Measurements from ENCODE around the gene RPGRIP1L. TPM values are rescaled to one million over a fixed set of nuclear protein-coding genes. Genes with fewer than 3 reads are reported as not detected.

Gene RPGRIP1L
- total RNA-seq, 1 donor from 2014 or later, result 12.0 TPM

DNA sequence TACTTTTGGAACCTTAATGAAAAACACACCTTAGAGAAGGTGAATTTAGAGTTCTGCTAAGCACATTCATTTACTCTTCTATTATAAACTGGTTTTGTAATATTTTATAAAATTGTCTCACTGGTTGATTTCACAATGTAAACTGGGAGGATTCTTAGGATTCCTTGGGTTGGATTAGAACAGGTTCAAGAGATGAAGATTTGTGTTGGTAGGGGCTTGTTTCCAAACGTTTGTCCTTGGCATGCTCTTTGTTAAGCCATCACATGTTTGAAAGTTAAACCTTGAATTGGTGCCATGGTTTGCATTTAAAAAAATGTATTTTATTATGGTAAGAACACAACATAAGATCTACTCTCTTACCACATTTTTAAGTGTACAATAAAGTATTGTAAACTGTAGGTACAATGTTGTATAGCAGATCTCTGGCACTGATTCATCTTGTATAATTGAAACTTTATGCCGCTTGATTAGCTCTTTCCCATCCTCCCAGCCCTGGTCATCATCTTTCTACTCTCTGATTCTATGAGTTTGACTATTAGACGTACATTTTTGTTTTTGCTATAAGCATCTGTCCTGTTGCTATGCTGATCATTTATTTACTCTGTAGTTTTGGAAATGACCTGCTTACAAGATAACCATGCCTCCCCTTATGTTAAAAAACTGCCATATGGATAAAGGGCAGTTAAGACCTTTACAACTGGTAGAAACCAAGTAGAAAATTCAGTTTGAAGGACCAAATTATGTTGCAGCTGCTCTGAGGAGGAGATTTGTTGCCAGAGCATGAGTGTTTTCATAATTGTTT lies 9.9 kb upstream of the RPGRIP1L start:
- Mint-ChIP-seq H3K36me3 (ENCODE audit: unreplicated experiment) (peaks cover 3% of the 10 kb centered on the region), H3K9me3 (ENCODE audit: unreplicated experiment) (no peaks in the 10 kb centered on the region), H3K27ac (ENCODE audit: unreplicated experiment) (no peak overlapping the region), H3K27me3 (ENCODE audit: unreplicated experiment) (no peaks in the 10 kb centered on the region), H3K4me3 (ENCODE audit: unreplicated experiment) (no peak overlapping the region), H3K4me1 (ENCODE audit: unreplicated experiment) (peaks cover 7% of the 10 kb centered on the region)
- TF ChIP-seq CTCF (IDR thresholded peaks at IDR 0.05), result no peak
- DNase-seq (ENCODE audit: extremely low spot score, unreplicated experiment), result no peak

- H3K4me1 Mint-ChIP-seq (ENCODE audit: unreplicated experiment), result peaks cover 6% of the 10 kb centered on the region
- no peak for TF ChIP-seq CTCF (IDR thresholded peaks at IDR 0.05)
- H3K36me3 Mint-ChIP-seq (ENCODE audit: unreplicated experiment), result peaks cover 9% of the 10 kb centered on the region
- no peak overlapping the region for H3K4me3 Mint-ChIP-seq (ENCODE audit: unreplicated experiment)
- H3K27ac Mint-ChIP-seq (ENCODE audit: unreplicated experiment), result no peak overlapping the region
- H3K27me3 Mint-ChIP-seq (ENCODE audit: unreplicated experiment), result no peaks in the 10 kb centered on the region
- DNase-seq (ENCODE audit: extremely low spot score, unreplicated experiment), result no peak
- no peaks in the 10 kb centered on the region for H3K9me3 Mint-ChIP-seq (ENCODE audit: unreplicated experiment)
Observed at GRCh38 chr16:53712065-53712464, 8.4 kb upstream of the RPGRIP1L start.

DNA sequence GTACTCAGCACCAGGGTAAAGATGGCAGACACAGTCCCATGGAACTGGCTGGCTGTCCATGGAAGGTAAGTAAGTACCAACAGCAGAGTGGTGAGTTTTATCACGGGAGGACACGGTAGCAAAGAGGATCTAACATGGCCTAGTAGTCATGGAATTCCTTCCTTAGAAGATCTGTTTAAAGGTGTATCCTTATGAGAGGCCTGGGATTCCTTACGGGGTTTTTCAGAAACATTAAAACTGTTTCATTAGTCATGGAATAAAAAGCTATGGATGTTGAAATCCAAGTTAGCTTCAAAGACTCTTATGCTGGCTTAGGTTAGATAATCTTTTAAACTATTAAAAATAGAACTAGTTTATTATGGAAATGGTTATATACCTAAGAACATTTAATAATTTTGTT lies 7.7 kb upstream of the RPGRIP1L start:
- Mint-ChIP-seq H3K27ac (ENCODE audit: unreplicated experiment) (no peak overlapping the region), H3K27me3 (ENCODE audit: unreplicated experiment) (no peaks in the 10 kb centered on the region), H3K36me3 (ENCODE audit: unreplicated experiment) (peaks cover 13% of the 10 kb centered on the region), H3K9me3 (ENCODE audit: unreplicated experiment) (no peaks in the 10 kb centered on the region), H3K4me3 (ENCODE audit: unreplicated experiment) (no peak overlapping the region), H3K4me1 (ENCODE audit: unreplicated experiment) (peaks cover 6% of the 10 kb centered on the region)
- DNase-seq (ENCODE audit: extremely low spot score, unreplicated experiment), result no peak
- TF ChIP-seq CTCF (IDR thresholded peaks at IDR 0.05), result no peak

DNA sequence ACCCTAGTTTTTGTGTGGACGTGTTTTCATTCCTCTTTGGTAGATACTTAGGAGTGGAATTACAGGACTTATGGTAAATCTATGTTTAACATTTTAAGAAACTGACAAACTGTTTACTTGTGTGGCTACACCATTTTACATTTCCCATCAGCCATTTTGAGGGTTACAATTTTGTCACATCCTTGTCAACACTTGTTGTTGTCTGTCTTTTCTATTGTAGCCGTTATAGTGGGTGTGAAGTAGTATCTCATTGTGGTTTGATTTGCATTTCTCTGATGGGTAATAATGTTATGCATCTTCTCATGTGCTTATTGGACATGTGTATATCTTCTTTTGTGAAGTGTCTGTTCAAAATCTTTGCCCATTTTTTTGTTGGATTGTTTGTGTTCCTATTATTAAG lies 4.8 kb upstream of the RPGRIP1L start:
- H3K4me3 Mint-ChIP-seq (ENCODE audit: unreplicated experiment), result no peak overlapping the region
- TF ChIP-seq CTCF (IDR thresholded peaks at IDR 0.05), result no peak
- H3K9me3 Mint-ChIP-seq (ENCODE audit: unreplicated experiment), result no peaks in the 10 kb centered on the region
- H3K36me3 Mint-ChIP-seq (ENCODE audit: unreplicated experiment), result peaks cover 14% of the 10 kb centered on the region
- no peak overlapping the region for H3K27ac Mint-ChIP-seq (ENCODE audit: unreplicated experiment)
- H3K27me3 Mint-ChIP-seq (ENCODE audit: unreplicated experiment), result no peaks in the 10 kb centered on the region
- no peak for DNase-seq (ENCODE audit: extremely low spot score, unreplicated experiment)
- H3K4me1 Mint-ChIP-seq (ENCODE audit: unreplicated experiment), result peaks cover 20% of the 10 kb centered on the region

GRCh38 chr16:53707671-53708070 lies 4.0 kb upstream of the RPGRIP1L start:
- Mint-ChIP-seq H3K4me1 (ENCODE audit: unreplicated experiment) (peaks cover 20% of the 10 kb centered on the region), H3K27ac (ENCODE audit: unreplicated experiment) (no peak overlapping the region), H3K27me3 (ENCODE audit: unreplicated experiment) (no peaks in the 10 kb centered on the region), H3K36me3 (ENCODE audit: unreplicated experiment) (peaks cover 14% of the 10 kb centered on the region), H3K9me3 (ENCODE audit: unreplicated experiment) (no peaks in the 10 kb centered on the region), H3K4me3 (ENCODE audit: unreplicated experiment) (no peak overlapping the region)
- no peak for DNase-seq (ENCODE audit: extremely low spot score, unreplicated experiment)
- no peak for TF ChIP-seq CTCF (IDR thresholded peaks at IDR 0.05)
